GM19455 (cell line): ENCODE data around the gene TNFRSF12A.

ENCODE experiments used
- ATAC-seq: cut with Tn5 transposase; IDR thresholded peaks from one replicate; pipeline ENCODE4 v1.9.1; 2021; ENCODE audit not compliant: unreplicated experiment

The TNFRSF12A gene

GRCh38 chr16:3010510-3010909 lies 9.7 kb upstream of the TNFRSF12A start:
- ATAC-seq, result no peak

GRCh38 chr16:3012246-3012645 lies 7.9 kb upstream of the TNFRSF12A start:
- ATAC-seq, result no peak

GRCh38 chr16:3012828-3013420 lies 7.2 kb upstream of the TNFRSF12A start, which contains the start of gene CLDN9:
TSS of gene CLDN9 (plus strand) at chr16:3012923. CDS start at chr16:3013363, 440 bp downstream.
- no peak for ATAC-seq

DNA sequence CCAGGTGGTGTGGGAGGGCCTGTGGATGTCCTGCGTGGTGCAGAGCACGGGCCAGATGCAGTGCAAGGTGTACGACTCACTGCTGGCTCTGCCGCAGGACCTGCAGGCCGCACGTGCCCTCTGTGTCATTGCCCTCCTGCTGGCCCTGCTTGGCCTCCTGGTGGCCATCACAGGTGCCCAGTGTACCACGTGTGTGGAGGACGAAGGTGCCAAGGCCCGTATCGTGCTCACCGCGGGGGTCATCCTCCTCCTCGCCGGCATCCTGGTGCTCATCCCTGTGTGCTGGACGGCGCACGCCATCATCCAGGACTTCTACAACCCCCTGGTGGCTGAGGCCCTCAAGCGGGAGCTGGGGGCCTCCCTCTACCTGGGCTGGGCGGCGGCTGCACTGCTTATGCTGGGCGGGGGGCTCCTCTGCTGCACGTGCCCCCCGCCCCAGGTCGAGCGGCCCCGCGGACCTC lies 6.6 kb upstream of the TNFRSF12A start:
- no peak for ATAC-seq

DNA sequence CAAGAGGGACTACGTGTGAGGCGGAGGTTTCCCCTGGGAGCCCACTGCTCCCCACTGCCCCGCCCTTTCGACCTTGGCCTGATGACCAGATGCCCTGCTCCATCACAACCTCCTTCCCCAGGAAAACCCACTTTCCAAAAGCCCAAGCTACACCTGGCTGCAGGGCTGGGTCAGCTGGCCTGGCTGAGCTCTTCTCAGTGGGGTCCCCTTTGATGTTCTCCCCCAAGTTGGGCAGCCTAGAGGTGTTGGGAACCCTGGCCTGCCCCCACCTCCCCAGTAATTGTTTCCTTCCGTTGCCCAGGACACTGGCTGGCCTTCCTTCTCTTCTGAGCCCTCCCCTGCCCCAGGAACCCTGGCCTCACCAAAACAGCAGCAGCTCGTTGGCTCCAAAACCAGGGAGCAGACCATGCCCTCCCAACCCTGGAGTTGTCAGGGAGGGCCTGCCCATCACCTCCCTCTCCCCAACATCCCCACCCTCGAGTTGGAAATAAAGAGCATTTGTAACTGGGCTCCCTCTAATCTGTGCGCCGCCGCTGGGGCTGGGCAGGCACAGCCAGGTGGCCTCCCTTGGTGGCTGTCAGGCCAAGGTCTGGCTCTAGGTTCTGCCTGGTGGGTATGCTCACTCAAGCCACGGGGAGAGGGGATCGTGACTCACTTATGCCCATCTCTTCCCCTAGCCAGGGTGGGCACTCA lies 6.0 kb upstream of the TNFRSF12A start:
- no peak for ATAC-seq

DNA sequence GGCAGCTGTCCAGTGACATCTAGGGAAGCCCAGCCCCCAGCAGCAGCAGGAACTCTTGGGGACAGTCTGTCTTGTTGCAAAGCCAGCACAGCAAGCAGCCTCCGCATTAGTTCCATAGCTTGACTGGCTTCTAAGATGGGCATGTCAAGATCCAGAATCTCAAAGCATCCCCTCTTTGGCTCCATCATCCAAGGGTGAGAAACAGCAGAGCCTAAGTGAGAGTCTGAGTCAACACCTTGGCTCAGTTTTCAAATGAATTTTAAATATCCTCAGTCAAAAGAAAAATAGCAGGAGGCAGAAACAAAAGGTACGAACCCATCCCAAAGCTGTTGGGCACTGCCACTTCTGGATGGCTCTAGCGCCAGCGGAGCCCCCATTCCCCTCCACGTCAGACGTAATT lies 5.2 kb upstream of the TNFRSF12A start:
- ATAC-seq, result no peak

GRCh38 chr16:3015865-3016521 lies 4.2 kb upstream of the TNFRSF12A start:
- ATAC-seq, result no peak

DNA sequence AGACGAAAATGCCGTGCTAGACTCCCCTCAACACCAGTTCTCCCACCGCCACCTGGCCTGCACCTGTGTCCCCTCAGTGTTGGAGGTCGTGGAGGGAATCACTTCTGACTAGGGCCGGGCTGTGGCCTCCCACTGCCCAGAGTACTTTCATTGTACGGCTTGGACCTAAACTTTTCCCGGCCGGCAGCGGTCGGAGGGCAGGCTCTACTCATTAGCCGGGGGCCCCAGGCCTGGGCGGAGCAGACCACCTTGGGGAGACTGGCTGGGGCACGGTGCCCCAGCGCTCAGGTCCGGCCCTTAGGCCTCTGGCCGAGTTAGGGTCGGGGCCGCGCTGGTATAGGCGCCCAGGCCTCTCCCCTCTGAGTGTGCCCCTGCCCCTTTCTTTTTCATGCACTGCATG lies 2.8 kb upstream of the TNFRSF12A start:
- ATAC-seq, result no peak

GRCh38 chr16:3017794-3018506 lies 2.2 kb upstream of the TNFRSF12A start, which contains the start of gene CLDN6:
TSS of gene CLDN6 (minus strand) at chr16:3018183. CDS start at chr16:3016021, 2,162 bp downstream.
- no peak for ATAC-seq

- ATAC-seq, result no peak
These were observed 448 bp upstream of the TNFRSF12A start for GRCh38 chr16:3019594-3020246.

DNA sequence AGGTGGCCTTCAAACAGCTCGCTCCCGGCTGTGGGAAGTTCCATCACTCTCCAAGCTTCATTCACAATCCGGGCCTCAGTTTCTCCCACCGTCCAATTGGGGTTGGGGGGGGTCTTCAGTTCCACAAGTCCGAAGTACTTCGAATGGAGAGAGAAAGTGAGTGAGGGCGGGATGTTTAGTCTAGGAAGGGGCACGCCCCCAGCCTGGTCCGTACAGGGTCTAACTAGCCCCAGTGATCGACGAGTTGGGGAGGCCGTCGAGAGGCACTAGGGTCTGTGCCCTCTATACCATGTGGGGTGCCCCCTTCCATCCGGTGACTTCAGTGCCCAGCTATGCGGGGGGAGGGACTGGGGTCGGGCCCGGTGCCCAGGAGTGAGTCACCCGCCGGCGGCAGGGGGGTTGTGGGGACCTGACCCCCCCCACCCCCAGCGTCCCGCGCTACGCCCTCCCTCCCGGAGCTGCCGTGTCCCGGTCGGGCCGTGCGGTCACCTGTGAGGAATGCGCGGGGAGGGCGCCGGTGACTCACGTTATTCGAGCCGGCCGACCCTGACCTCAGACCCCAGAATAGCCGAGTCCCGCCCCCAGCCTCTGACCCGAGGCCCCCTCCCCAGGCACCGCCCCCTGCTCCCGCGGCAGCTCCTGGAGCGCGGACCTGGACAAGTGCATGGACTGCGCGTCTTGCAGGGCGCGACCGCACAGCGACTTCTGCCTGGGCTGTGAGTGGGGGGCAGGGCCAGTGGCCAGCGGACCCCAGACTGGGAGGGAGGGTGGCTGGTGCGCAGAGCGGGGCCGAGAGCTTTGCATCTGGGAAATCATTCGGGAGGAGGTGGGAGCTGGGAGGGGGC lies 658 bp downstream of the TNFRSF12A start:
- ATAC-seq, result no peak

- no peak for ATAC-seq
These were observed 1.5 kb downstream of the TNFRSF12A start for GRCh38 chr16:3021449-3022207.

DNA sequence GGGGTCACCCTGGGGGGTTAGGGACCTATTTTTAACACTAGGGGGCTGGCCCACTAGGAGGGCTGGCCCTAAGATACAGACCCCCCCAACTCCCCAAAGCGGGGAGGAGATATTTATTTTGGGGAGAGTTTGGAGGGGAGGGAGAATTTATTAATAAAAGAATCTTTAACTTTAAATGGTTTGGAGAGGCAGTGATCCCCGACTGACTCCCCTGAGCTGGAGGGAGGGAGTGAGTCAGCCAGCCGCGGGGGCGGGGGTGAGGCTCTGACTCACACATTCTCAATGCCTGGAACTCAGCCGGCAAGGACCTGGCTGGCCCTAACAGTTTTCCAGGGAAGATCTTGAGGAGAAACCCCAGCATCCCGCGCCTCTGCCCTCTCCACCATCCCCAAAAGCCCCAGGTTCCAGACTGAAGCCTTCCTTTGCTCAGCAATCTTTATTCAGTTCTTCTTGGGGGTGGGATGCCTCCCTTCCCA lies 2.1 kb downstream of the TNFRSF12A start:
- no peak for ATAC-seq

GRCh38 chr16:3022684-3023414 lies 2.7 kb downstream of the TNFRSF12A start:
- no peak for ATAC-seq

DNA sequence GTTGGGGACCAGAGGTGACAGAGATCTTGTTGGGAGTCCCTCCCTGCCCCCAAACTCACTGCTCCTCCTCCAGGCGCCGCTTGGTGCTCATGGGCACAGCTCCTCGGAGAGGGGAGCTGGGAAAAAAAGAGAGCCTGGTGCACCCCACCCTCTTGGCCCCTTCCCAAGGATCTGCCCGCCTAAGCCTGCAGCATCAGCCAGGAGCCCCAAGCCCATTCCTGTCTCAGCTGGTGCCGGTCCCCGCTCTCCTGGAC lies 3.2 kb downstream of the TNFRSF12A start:
- no peak for ATAC-seq

DNA sequence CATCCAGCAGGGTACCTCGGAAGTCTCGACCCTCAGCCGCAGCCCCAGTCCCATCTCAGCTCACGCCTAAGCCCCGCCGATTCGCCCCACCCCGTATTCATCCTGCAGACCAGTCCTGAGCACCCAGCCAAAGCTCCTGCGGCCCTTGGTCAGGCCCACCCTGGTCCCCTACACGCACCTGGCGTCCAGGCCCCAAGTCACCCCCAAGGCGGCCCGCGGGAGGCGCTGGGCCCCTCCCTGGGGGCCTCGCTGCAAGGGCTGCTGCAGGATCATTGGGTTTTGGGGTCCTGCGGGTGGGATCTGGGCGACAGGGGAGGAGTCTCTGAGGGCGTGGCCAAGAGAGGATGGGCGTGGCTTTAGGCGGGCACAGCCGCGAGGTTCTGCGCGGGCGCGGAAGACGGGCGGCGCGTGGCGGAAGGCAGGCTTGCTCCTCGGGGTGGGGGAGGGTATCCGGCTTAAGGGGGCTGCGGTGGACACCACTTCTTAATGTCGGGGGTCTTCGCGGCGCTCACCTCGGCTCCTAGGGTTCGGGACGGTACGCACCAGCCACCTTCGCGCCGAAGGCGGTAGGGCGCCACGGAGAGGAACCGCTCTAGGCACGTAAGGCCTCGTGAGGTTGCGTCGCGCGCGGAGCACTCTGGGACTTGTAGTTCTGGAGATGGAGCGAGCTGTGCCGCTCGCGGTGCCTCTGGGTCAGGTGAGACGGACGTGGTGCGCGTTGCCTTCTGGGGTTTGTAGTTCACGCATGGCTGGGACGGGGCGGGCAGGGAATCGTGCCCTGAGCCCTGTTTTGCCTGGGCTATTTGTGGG lies 3.7 kb downstream of the TNFRSF12A start, which contains the start of the genes HCFC1R1 and THOC6:
HCFC1R1 (minus strand) TSS at position 274 of the 810 bp plus-strand sequence; CDS start at position 273, 1 bp downstream.
THOC6 (plus strand) TSS at position 367 of the 810 bp plus-strand sequence; CDS start at position 659, 292 bp downstream.
- ATAC-seq, result peak; percentile 75
